GM12891 (cell line): ENCODE measurements around the gene RSPH3.
"Not testable (repeated sequence)": the region's sequence is repeated elsewhere in the genome, so short reads cannot be mapped to it uniquely, and the experiment has no call there.

Source experiments
- DNase-seq: peaks from one replicate; pipeline ENCODE4 v3.0.0; 2011; ENCODE audit warnings: low spot score; ENCODE audit not compliant: insufficient read length
- FAIRE-seq: peaks from 2 replicates; lab custom pipeline; 2011; peaks lifted over from hg19 to GRCh38; lab: Jason Lieb, UNC
- PAX5 ChIP-seq: IDR thresholded peaks from 2 replicates; pipeline ENCODE4 v1.6.1; 2011; ENCODE audit warnings: low read length, moderate library complexity, mild to moderate bottlenecking; ENCODE audit not compliant: insufficient read depth, severe bottlenecking
- POLR2A ChIP-seq: IDR thresholded peaks from 2 replicates; pipeline ENCODE4 v1.6.1; 2011; ENCODE audit warnings: low read depth, low read length, control low read depth
- POLR2AphosphoS5 ChIP-seq: IDR thresholded peaks from 2 replicates; pipeline ENCODE4 v1.6.1; 2011; ENCODE audit warnings: low read depth, low read length, control low read depth
- POU2F2 ChIP-seq: IDR thresholded peaks from 2 replicates; pipeline ENCODE4 v1.6.1; 2011; ENCODE audit warnings: low read depth, mild to moderate bottlenecking, control low read depth, low read length, moderate library complexity
- SPI1 ChIP-seq: IDR thresholded peaks from 2 replicates; pipeline ENCODE4 v1.6.1; 2011; ENCODE audit warnings: low read depth, low read length, control low read depth
- TAF1 ChIP-seq: IDR thresholded peaks from 2 replicates; pipeline ENCODE4 v1.6.1; 2011; ENCODE audit warnings: low read depth, low read length, control low read depth

RSPH3 gene

DNA sequence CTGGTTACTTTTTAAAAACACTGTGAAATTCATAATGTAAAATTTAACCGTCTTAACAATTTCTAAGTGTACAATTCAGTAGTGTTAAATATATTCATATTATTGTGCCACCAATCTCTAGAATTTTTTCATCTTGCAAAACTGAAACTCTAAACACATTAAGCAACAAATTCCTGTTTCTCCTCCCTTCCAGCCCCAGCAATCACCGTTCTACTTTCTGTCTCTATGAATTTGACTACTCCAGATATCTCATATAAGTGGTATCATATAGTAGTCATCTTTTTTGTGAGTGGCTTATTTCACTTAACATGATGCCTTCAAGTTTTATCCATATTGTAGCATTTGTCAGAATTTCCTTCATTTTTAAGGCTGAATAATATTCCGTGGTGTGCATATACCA lies 44.7 kb downstream of the RSPH3 start:
- FAIRE-seq (no peak), DNase-seq (no peak)
- TF ChIP-seq POLR2A (no peak), SPI1 (no peak), PAX5 (no peak), POLR2AphosphoS5 (no peak), POU2F2 (no peak), TAF1 (no peak)

DNA sequence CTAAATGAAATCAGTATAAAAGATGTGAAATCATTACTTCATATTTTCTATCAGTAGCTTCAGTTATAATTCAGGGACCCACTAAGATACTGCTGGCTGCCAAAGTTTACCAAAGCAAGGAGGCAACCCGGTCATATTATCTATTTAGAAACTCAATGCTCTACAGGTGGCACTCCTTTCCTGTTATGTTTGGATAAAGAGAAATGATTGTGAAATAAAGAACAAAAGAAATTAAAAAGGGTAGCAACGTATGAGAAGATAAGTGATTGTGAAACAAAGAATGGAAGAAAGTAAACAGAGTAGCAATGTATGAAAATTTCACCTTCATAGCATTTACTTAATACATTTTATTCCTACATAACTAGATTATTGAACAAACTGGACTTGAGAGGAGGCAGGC lies 45.2 kb downstream of the RSPH3 start:
- TF ChIP-seq SPI1 (no peak), POLR2A (no peak), POLR2AphosphoS5 (no peak), POU2F2 (no peak), TAF1 (no peak), PAX5 (no peak)
- DNase-seq = no peak
- FAIRE-seq = no peak

DNA sequence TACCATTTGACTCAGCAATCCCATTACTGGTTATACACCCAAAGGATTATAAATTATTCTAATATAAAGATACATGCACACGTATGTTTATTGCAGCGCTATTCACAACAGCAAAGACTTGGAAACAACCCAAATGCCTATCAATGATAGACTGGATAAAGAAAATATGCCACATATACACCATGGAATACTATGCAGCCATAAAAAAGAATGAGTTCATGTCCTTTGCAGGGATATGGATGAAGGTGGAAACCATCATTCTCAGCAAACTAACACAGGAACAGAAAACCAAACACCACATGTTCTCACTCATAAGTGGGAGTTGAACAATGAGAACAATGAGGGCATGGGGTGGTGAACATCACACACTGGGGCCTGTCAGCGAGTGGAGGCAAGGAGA lies 48.0 kb downstream of the RSPH3 start:
- FAIRE-seq, DNase-seq: not testable (repeated sequence)

DNA sequence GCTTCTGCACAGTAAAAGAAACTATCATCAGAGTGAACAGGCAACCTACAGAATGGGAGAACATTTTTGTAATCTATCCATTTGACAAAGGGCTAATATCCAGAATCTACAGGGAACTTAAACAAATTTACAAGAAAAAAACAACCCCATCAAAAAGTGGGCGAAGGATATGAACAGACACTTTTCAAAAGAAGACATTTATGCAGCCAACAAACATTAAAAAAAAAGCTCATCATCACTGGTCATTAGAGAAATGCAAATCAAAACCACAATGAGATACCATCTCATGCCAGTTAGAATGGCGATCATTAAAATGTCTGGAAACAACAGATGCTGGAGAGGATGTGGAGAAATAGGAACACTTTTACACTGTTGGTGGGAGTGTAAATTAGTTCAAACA lies 48.4 kb downstream of the RSPH3 start:
- not testable (repeated sequence) for FAIRE-seq, DNase-seq

DNA sequence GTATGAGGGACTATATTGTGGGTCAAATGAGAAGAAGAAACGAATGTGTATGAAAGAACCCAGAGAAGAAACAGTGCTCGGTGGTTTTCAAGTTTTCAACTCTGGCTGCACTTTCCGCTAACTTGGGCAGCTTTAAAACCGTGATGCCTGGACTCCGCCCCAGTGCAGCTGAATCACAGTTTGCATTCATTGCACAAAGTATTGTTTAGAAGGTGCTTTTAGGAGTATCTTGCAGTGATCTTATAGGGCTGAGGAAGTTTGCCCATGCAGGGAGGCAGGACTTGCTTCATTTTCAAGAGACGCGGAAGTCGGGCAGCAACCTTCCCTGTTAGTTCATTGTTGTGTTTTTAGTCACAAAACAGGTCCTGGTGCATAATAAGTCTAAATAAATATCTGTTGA lies 52.7 kb downstream of the RSPH3 start:
- no peak for DNase-seq
- no peak for TF ChIP-seq POLR2A
- TF ChIP-seq POU2F2 = no peak
- TF ChIP-seq SPI1 = no peak
- no peak for TF ChIP-seq PAX5
- no peak for TF ChIP-seq POLR2AphosphoS5
- no peak for TF ChIP-seq TAF1
- no peak for FAIRE-seq

DNA sequence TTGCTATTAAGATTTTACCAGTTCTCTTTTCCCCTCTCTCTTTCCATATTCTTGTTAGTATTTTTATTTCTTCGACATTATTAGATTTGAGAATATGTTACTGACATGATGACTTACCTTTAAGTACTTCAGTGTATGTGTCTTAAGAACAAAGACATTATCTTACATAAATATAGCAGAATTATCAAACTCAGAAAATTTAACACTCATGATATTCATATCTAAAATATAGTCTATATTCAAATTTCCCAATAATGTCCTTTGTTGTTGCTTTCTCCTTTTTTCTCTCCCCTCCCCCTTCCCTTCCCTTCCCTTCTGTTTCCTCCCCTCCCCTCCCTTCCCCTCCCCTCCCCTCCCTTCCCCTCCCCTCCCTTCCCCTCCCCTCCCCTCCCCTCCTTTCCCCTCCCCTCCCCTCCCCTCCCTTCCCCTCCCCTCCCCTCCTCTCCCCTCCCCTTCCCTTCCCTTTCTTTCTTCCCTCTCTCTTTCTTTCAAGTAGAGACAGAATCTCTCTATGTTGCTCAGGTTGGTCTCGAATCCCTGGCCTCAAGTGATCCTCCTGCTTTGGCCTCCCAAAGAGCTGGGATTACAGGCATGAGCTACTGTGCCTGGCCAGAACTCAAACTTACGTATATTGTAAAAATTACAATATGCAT lies 56.5 kb downstream of the RSPH3 start:
- TF ChIP-seq TAF1 = no peak
- no peak for TF ChIP-seq POLR2A
- no peak for TF ChIP-seq SPI1
- TF ChIP-seq POLR2AphosphoS5 = no peak
- TF ChIP-seq PAX5 = no peak
- TF ChIP-seq POU2F2 = no peak
- no peak for FAIRE-seq
- DNase-seq = no peak

DNA sequence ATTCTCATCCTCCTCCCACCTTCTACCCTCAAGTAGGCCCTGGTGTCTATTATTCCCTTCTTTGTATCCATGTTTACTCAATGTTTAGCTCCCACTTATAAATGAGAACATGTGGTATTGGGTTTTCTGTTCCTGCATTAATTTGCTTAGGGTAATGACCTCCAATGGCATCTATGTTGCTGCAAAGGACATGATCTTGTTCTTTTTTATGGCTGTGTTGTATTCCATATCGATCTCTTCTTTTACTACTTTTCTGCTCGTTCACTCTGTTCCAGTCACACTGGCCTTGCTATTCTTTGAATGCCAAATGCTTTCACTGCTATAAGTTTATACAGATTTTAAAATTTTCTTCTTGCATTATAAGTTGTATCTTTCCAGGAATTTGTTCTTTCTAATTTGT lies 57.7 kb downstream of the RSPH3 start:
- TF ChIP-seq POU2F2 (no peak), POLR2AphosphoS5 (no peak), SPI1 (no peak), PAX5 (no peak)
- FAIRE-seq (no peak), DNase-seq (no peak)

DNA sequence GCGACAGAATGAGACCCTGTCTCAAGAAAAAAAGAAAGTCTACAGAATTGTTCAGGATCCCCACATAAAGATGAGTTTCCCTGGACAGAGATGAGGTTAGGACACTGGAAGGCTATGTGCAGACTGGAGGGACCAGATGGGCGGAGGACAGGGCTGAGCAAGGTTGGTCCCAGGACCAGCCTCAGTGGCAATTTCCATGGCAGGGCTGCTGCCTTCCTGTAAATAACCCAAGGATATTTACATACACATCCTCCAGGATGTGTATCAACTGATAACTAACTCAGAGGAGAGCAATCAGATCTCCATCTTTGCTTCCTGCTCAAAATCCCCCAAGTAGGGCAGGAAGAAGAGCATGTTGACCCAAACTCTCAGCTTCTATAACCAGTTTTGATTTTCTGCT lies 58.8 kb downstream of the RSPH3 start:
- TF ChIP-seq POU2F2 = no peak
- TF ChIP-seq POLR2A = no peak
- TF ChIP-seq PAX5 = no peak
- TF ChIP-seq SPI1 = no peak
- no peak for TF ChIP-seq POLR2AphosphoS5
- TF ChIP-seq TAF1 = no peak
- FAIRE-seq = no peak
- no peak for DNase-seq

DNA sequence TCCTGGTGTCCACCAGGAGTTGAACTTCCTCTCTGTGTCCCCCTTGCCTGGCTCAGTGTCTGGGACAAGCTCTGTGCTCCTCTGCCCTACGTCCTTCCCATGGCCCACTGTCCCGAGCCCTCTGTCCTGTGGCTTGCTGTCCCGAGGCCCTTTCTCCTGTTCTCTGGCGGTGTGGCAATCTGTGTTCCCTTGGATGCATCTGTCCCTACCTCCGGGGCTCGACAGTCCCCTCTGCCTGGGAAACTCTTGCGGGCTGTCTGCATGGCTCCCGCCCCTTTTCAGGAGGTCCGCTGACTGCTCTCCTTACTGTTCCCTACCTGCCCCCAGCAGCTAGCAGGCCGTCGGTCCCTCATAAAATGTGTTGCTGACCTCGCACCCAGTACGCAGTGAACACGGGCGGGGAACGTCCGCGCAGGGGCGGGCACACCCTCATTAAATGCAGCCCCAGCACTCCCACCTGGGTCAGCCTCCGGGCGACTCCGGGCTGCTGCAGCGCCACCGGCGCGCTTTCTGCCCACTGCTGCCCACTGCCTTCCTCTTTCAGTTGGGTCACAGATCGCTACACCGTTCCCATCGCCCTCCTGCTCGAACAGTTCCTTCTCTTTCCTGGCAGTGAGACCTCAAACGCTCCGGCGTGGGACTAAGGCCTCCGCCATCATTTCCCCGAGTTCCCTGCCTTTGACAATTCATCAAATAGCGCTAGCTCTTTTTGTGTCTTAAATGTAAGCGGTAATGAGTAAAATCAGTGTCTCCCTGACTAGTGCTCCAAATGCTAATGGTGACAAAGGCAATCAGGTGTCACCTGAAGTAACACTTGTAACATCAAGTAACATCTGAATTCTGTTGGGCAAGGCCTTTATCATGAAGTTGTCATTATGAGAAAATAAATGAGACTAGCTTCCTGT lies 60.5 kb downstream of the RSPH3 start:
- FAIRE-seq (peak; percentile 43), DNase-seq (no peak)
- TF ChIP-seq PAX5 (no peak), POLR2A (no peak), POU2F2 (no peak), POLR2AphosphoS5 (no peak), SPI1 (no peak), TAF1 (no peak)

DNA sequence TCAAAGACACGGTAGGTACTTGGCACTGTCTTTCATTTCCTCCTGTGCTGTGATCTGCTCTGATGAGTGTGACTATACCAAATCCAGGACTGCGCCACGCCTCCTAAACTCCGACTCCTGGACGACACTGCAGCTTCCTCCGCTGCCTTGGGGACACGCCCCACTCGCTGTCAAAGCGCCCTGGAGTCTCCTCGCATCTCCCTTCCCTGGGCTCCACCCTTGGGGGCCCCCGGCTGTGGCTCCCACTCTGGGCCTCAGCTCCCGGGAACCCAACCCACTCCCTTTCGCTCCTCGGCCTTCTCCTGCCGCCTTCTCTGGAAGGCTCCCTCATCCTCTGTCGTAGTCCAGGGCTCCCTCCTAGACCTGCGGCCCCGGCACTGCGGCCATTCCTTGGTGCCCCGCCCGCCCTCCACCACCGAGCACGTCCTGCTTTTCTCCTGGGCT lies 61.2 kb downstream of the RSPH3 start:
- FAIRE-seq = no peak
- DNase-seq = no peak
- TF ChIP-seq POLR2A (no peak), POLR2AphosphoS5 (no peak), PAX5 (no peak), SPI1 (no peak), TAF1 (no peak), POU2F2 (no peak)
